HG03469 (cell line): ENCODE results near the gene TARS3.

Source experiments
- ATAC-seq: cut with Tn5 transposase; IDR thresholded peaks from one replicate; pipeline ENCODE4 v1.9.1; 2021; ENCODE audit warnings: mild to moderate bottlenecking, moderate library complexity, moderate number of reproducible peaks; ENCODE audit not compliant: unreplicated experiment

Gene TARS3

DNA sequence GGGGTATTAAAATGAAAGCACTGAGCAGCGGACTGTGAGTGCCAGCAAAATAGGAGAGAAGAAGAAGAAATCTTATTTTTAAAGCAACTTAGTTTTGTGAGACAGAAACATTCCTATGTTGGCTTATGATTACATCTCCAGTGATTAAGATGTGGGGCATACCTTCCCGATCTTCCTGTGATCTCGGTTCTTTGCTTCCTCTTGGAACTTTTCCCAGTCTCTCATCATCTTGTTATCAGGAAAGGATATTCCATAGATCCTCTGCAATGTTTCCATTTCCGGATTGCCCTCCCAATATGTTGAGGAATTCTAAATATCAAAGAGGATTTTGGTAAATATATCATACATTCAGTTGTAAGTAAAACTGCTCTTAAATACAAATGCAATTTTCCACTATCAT, 22.2 kb downstream of the TARS3 start:
- ATAC-seq = no peak

DNA sequence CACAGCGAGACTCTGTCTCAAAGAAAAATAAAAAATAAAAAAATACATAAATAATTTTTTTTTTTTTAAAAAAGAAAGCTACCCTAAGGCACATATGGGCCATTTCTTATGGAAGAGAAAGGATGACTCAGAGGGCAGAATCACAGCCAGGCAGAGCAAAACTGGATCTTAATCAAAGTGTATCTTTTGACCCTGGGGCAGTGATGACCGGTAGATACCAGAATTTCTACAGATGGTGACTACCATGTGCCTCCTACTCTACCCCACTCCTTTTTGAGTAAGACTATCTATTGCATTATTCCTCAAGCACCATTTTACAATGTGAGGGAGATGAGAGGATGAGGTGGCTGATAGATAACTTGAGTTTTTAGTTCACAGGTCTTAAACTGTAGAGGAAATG, 26.0 kb downstream of the TARS3 start:
- no peak for ATAC-seq

DNA sequence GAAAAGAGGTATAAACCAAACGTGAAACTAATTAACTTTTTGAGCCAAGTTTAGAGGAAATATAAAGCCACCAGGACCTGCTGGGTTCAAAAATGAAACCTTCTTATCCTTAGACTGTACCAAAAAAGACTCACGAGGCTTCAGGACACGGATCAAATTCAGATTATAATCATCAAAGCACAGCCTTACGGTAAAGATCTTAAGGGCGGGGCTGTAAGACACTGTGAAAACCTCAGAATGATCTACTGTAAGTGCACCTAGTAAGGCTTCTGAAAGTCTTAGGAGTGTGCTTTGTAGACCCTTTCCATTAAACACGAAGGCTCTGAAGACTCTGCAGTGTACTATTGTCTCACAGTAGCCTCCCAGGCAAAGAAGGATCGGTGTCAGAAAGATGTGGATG, 26.8 kb downstream of the TARS3 start:
- ATAC-seq = no peak

DNA sequence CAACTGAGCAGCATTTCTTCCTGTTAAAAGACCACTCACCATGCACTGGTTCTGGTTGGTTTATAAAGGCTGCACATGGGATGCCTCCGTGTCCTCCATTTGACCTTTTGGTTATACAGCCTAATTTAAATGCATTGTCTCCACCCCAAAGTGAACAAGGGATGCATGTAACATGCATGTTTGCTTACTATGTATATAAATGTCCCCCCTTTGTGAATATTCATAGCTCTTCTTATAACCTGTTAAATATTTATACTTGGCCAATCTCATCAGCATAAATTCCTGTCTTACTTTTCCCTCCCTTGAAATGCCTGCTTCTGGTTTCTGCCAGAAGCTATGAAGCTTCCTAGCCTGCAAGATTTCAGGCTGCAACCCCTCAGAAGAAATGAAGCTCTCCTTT, 27.4 kb downstream of the TARS3 start:
- no peak for ATAC-seq

DNA sequence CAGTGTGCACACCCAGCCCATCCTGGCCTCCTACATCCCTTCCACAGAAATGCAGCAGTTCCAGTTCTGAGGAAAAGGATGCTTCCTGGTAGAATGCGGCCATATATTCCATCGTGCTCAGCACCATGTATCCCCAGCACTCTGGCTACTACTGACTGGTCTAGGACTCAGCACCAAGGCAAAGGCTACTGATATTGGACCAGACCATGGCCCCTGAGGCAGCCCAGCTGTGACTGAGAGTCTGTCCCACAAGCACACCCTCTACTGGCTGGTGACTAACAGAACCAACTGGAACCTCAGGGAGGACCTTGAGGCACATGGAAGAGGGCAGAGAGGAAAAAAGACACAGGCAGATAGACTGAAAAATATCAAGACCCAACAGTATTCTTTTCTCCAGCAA, 30.0 kb downstream of the TARS3 start:
- ATAC-seq = no peak

DNA sequence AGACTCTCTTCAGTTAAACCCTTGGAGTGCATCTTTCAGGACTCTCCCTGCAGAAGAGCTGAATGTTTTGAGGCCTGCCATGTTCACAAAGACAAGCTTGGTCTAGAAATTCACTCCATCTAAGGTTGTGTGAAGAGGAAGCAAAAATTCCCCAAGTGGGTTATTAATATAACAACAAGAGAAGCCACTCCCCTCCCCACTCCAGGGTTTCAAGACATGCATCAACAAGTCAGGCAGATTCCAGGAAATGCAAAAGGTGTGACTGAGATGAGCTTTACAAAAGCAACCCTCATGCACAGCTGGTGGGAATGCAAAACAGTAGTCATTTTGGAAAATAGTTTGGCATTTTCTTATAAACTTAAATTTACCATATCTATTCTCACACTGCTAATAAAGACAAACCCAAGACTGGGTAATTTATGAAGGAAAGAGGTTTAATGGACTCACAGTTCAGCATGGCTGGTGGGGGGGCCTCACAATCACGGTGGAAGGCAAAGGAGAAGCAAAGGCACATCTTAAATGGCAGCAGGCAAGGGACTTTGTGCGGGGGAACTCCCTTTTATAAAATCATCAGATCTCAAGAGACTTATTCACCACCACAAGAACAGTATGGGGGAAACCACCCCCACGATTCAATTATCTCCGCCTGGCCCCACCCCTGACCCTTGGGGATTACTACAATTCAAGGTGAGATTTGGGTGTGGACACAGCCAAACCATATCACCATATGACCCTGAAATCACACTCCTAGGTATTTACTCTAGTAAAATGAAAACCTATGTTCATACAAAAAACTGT, 31.3 kb downstream of the TARS3 start:
- no peak for ATAC-seq

DNA sequence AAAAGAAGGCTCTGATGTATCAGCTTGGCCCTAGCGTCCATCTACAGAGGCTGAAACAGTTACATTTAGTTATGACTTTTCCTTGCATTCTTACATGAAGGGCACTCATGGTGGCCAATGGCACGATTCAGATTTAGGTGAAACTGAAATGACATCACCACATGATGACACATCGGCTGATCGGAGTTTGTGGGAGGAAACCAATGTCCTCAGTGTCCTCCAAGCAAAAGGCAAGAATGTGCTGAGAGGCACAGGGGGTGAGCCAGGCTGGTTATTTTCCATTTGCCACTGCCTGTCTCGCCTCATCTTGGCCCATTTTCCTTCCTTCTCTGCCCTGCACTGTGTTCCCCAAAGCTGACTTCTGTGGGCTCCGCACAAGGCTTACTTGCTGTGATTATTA, 34.4 kb downstream of the TARS3 start:
- ATAC-seq = no peak

DNA sequence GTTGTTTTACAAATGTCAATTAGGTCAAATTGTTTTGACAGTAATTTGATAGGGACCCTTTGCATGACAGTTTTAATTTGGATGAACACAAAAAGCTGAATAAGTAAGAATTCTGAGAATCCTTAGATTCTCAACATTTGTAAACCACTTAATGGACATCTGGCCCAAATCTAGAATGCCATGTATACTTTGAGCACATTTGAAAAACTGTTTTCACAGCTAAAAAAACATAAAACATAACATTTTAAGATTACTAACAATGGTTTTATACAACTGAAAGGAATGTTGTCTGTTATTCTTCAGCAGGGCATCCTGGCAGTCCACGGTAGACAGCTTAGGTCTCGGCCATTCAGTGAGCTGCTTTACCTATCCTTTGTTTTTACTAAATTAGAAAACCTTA, 37.6 kb downstream of the TARS3 start:
- ATAC-seq = no peak

DNA sequence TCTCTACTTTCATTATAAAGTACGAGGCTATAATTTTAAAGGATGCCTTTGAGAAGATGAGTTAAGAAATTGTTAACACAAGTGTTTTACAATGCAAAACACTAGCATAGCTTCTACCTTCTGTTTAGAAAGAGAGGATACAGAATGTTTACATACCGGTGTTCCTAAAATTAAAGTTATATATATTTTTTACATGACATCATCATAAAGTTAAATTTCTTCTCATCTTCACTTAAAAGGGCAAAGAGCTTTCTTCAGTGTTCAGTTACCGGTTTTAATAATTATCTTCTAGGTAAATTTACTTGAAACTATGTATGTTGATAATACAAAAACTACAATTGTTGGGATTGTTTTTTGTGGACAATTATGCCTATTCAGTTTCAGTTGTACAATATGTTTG, 39.4 kb downstream of the TARS3 start:
- no peak for ATAC-seq

DNA sequence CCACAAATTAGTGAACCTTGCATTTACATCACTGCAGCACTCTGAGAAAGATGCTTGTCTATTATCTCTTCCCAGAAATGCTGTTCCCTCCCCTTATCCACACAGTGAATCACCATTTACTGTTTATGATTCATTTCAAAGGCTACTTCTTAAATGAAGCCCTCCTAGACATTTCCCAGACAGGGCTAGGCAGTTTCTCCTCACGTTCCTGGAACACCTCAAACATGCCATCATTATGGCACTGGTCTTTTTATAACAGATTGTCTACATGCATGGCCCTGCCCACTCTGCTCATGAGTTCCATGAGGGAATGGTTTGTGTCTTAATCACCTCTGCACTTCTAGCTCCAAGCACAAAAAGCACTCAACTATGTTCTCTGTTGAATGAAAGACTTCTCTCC, 39.9 kb downstream of the TARS3 start:
- no peak for ATAC-seq

DNA sequence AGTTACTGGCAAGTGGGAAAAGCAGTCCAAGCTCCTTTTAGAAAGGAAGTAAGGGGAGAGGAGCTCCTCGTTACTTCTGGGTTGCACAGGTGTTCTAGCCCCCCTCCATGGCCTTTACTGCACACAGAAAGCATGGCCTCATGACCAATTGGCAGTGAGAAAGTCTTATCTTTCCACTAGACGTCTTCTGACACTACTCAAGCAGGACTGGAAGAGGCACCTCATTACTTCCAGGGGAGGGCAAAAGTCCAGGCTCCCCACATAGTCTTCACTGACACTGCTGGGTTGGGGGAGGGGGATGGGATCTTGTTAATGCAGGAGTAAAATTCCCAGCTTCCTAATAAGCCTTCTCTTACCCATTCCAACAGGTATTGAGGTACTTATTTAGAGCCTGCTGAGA, 44.5 kb downstream of the TARS3 start:
- no peak for ATAC-seq

DNA sequence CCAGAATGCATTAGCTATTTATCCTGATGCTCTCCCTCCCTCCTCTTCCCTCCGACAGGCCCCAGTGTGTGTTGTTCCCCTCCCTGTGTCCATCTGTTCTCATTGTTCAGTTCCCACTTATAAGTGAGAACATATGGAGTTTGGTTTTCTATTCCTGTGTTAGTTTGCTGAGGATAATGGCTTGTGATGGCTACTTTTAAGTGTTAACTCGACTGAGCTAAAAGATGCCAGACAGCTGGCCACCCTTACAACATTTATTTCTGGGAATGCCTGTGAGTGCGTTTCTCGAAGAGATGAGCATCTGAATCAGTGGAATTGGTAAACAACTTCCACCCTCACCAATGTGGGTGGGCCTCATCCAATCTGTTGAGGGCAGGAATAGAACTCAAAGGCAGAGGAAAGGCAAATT, 47.3 kb downstream of the TARS3 start:
- ATAC-seq = no peak

DNA sequence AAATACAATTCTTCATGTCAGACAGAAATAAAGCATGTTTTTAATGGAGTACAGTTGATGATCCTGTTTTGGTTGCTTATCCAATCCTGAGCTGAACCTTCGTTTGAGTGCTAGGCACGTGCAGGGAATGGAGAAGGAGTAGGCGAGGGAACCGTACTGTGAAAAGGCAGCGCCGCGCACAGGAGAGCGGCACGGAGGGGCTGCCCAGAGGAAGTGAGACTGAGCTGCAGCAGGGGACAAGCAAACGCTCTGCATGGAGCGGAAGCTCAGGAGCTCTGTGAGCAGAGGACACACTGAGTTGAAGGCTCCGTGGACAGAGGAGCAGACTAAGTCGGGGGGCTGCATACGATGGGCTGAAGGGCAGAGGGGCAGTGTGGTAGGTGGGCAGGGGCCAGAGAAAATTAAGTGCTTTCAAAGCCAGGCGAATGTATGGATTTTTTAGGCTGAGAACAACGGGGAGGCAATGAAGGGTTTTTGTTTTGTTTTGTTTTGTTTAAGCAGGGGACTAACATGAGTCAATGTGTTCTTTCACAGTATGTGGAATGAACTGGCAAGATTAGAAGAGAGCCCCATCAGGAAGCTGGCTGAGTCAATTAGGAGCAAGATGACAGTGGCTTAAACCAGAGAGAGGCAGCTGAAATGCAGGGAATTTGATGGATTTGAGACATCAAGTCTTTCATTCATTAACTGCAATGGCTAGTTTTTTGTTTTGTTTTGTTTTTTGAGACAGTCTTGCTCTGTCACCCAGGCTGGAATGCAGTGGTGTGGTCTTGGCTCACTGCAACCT, 48.3 kb downstream of the TARS3 start:
- peak; percentile 82 for ATAC-seq

DNA sequence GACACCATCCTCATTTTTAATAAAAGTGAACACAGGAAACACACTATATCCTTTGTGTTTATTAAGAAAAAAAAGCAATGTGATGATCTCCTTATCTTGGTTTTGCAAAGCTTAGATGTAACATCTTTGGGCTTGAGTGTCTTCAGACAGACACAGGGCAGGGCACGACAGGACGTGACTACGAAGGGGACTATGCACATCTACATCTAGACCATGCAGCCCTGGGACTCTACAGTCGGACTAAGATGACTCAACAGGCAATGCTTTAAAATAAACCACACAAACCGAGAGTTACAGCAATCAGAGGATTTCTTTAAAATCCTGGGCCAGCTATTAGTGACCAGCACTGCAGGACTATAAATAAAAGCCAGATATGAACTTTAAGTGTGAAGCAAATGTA, 49.3 kb downstream of the TARS3 start:
- ATAC-seq = no peak

DNA sequence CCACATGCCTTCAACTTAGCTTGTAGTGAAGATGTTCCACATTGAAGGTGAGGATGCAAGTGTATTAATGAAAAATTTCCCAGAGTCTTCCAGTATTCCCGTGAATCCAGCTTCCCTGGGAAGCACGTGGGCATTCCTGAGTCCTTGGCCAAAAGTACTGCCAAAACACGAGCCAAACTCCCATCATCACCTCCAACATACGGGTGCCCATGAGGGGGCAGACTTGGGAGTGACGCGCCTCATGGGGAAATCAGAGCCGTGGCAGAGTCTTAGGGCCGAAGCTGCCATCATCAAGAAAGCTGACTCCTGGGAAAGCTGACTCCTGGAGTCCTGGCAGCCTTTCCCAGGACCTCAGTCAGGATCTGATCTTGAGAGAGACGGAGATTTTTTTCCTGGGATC, 52.0 kb downstream of the TARS3 start:
- ATAC-seq = no peak

DNA sequence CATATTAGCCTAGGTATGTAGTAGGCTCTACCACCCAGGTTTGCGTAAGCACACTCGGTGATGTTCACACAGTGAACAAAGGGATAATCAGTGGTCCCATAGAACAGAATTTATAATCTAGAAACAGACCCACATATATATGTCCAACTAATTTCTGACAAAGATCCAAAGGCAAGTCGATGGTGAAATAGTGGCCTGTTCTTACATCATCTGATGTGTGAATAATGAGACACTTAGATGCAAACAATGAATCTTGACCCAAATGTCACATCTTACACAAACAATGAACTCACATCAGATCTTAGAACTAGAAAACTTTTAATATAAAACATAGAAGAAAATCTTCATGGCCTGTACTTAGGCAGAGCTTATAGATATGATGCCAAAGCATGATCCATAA, 54.5 kb downstream of the TARS3 start:
- no peak for ATAC-seq

DNA sequence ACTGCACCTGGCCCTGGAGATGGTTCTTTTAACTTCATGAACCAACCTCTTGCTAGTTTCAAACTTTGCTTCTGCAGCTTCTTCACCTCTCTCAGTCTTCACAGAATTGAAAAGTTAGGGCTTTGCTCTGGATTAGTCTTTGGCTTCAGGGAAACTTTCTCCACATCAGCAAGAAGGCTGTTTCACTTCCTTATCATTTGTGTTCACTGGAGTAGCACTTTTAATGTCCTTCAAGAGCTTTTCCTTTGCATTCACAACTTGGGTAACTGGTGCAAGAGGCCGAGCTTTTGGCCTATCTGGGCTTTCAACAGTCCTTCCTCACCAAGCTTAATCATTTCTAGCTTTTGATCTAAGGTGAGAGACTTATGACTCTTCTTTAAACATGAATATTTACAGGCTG, 56.4 kb downstream of the TARS3 start:
- ATAC-seq = no peak

DNA sequence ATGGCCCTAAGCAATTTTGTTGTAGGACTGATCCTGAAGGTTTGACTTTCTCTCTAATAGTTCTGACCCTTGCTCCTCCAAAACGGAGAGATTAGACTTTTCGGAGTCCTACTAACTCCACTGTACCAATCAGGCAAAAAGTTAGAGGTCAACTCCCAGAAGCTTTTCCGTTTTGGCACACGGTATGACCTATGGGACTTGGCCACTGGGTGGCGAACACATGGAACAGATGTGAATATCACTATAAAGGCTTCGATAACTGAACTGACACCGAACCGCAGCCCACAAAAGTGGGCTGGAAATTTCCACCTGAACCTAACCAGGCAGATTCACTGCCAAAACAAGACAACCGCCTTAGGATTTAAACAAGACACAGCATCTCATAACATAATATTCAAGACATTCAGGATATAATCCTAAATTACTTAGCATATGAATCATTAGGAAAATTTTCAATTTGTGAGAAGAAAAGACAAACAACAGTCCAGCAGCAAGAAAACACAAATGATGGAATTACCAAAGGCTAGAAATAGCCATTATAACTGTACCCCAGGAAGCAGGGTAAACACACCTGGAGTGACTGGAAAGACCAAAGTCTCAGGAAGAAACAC, 59.9 kb downstream of the TARS3 start:
- no peak for ATAC-seq

DNA sequence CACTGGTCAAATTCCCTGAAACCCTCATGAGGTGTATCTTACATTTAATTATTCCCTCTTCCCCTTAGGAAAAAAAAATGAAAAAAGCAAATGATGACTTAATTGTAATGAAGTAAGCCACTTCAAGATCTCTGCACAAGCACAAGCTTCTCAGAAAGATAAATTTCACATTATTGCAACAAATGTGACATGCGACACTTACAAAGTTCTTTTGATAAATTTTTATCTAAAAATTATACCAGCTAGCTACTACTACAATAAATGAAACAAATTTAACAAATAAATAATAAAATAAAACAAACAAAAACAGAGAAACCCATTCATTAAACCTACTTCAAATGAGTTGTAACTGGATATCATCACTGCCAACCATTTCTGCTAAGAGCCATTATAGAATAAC, 62.1 kb downstream of the TARS3 start:
- no peak for ATAC-seq

DNA sequence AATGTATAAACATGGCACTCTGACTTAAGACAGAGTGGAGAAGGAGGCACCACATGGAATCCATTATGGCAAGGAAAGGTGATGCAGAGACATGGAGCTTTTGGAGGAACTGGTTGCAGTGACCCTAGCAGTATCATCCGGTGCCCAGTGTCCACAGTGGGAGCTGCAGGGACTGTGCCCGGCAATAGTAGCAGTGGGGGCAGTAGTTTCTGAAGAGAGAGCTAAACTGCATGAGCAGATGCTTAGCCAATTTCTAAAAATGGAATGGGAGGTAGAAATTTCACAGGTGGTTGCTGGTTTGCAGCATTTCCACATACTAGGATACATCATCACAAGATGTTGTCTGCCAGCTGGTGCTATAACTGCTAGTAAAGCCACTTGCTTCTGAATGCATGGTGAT, 64.3 kb downstream of the TARS3 start:
- no peak for ATAC-seq

DNA sequence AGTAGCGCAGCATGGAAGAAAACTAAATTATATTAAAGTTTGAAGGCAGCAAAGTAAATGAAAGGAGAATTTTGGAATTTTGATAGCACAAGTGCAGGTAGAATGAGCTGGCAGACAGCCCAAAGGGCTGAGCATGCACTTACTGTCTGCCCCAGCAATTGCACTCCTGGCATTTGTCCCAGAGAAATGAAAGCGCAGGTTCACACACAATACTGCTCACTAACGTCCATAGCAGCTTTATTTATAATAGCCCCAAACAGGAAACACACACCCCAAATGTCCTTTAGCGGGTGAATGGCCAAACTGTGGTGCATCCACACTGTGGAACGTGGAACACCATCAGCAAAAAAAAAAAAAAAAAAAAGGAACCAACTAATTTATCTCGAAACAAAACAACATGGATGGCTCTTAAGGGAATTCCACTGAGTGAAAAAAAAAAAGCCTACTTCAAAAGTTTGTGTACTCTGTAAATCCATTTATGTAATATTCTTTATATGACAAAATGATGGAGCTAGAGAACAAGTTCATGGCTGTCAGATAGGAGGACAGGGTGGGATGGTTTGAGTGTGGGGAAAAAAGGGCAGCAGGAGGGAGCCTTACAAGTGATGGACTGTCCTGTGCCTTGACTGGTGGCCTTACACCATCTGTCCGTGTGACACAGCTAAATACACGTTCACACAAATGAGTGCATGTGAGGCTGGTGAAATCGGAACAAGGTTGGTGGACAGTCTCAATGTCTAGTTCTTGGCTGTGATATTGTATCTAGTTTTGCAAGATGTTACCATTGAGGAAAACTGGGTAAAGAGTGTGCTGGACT, 66.1 kb downstream of the TARS3 start:
- no peak for ATAC-seq
